ENCODE measurements around the gene CDCP2. TPM values are rescaled to one million over a fixed set of nuclear protein-coding genes. Genes with fewer than 3 reads are reported as not detected.

The CDCP2 gene
- total and polyA plus RNA-seq, 2 donors (not counting 1 experiment from before 2014, with no cell fraction given): 0.25 TPM; not detected in 1

GRCh38 chr1:54110996-54111395 is 41.8 kb downstream of the CDCP2 start:
- Mint-ChIP-seq H3K27ac (no peak overlapping the region), H3K9me3 (ENCODE audit: insufficient read depth) (no peaks in the 10 kb centered on the region), H3K4me3 (no peak overlapping the region), H3K4me1 (no peaks in the 10 kb centered on the region), H3K27me3 (no peaks in the 10 kb centered on the region)
- Histone ChIP-seq H3K4me2 (replicated peaks; ENCODE audit: low read depth, low read length, poor library complexity, severe bottlenecking) (no peak overlapping the region), H3K79me2 (ENCODE audit: control insufficient read depth, insufficient read depth, low read length) (no peaks in the 10 kb centered on the region), H3K27me3 (replicated peaks in 1 of 4; ENCODE audit: control extremely low read depth in 1 of 4, control insufficient read depth in 3 of 4, insufficient read depth in 4 of 4, low read length in 3 of 4) (no peaks in the 10 kb centered on the region), H3K27ac (ENCODE audit: low read length in 2 of 2) (no peak overlapping the region), H3K4me3 (ENCODE audit: control extremely low read depth in 1 of 5, extremely low read depth in 1 of 5, insufficient read depth in 1 of 5, low read depth in 2 of 5, low read length in 4 of 5) (no peak overlapping the region), H3K4me1 (ENCODE audit: control insufficient read depth in 2 of 2, insufficient read depth in 2 of 2, low read length in 2 of 2) (no peaks in the 10 kb centered on the region), H3K9me3 (ENCODE audit: control extremely low read depth in 1 of 3, control insufficient read depth in 2 of 3, insufficient read depth in 1 of 3, low read length in 2 of 3) (no peaks in the 10 kb centered on the region), H3K36me3 (replicated peaks in 1 of 2; ENCODE audit: control extremely low read depth in 1 of 2, control insufficient read depth in 1 of 2, extremely low read depth in 1 of 2, insufficient read depth in 2 of 2, low read length in 1 of 2) (no peaks in the 10 kb centered on the region), H3K9ac (ENCODE audit: low read length) (no peak overlapping the region), H4K20me1 (ENCODE audit: control insufficient read depth, insufficient read depth, low read length, poor library complexity, severe bottlenecking) (no peaks in the 10 kb centered on the region), H2AFZ (ENCODE audit: insufficient read depth, low read depth, low read length, poor library complexity, severe bottlenecking) (no peak overlapping the region)
- DNase-seq (no peak), ATAC-seq (ENCODE audit: low read depth) (no peak)
- WGBS (ENCODE audit: insufficient coverage): 96% methylated on average over 10 of the region's 10 CpGs
- ChIA-PET CTCF (no interaction called here), POLR2A (no interaction called here)
- no peak for TF ChIP-seq EZH2 (IDR thresholded peaks at IDR 0.05; ENCODE audit: borderline replicate concordance, insufficient read depth, low read depth, low read length, poor library complexity, severe bottlenecking)
- TF ChIP-seq, protein P1, sequence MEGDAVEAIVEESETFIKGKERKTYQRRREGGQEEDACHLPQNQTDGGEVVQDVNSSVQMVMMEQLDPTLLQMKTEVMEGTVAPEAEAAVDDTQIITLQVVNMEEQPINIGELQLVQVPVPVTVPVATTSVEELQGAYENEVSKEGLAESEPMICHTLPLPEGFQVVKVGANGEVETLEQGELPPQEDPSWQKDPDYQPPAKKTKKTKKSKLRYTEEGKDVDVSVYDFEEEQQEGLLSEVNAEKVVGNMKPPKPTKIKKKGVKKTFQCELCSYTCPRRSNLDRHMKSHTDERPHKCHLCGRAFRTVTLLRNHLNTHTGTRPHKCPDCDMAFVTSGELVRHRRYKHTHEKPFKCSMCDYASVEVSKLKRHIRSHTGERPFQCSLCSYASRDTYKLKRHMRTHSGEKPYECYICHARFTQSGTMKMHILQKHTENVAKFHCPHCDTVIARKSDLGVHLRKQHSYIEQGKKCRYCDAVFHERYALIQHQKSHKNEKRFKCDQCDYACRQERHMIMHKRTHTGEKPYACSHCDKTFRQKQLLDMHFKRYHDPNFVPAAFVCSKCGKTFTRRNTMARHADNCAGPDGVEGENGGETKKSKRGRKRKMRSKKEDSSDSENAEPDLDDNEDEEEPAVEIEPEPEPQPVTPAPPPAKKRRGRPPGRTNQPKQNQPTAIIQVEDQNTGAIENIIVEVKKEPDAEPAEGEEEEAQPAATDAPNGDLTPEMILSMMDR (IDR thresholded peaks at IDR 0.05): no peak
- intact Hi-C loops (cut with micrococcal nuclease): no loop called here

- H3K9ac ChIP-seq (ENCODE audit: low read length): no peak overlapping the region
- H3K27me3 ChIP-seq (replicated peaks in 1 of 4; ENCODE audit: control extremely low read depth in 1 of 4, control insufficient read depth in 3 of 4, insufficient read depth in 4 of 4, low read length in 3 of 4): no peaks in the 10 kb centered on the region
- Mint-ChIP-seq H3K9me3 (ENCODE audit: insufficient read depth) (no peaks in the 10 kb centered on the region), H3K4me1 (no peaks in the 10 kb centered on the region), H3K27me3 (no peaks in the 10 kb centered on the region), H3K27ac (no peak overlapping the region), H3K4me3 (no peak overlapping the region)
- no peak overlapping the region for H3K4me2 ChIP-seq (replicated peaks; ENCODE audit: low read depth, low read length, poor library complexity, severe bottlenecking)
- no peaks in the 10 kb centered on the region for H3K4me1 ChIP-seq (ENCODE audit: control insufficient read depth in 2 of 2, insufficient read depth in 2 of 2, low read length in 2 of 2)
- TF ChIP-seq, protein P1 (IDR thresholded peaks at IDR 0.05): no peak
- no peak for TF ChIP-seq EZH2 (IDR thresholded peaks at IDR 0.05; ENCODE audit: borderline replicate concordance, insufficient read depth, low read depth, low read length, poor library complexity, severe bottlenecking)
- H2AFZ ChIP-seq (ENCODE audit: insufficient read depth, low read depth, low read length, poor library complexity, severe bottlenecking): no peak overlapping the region
- POLR2A ChIA-PET: no interaction called here
- H4K20me1 ChIP-seq (ENCODE audit: control insufficient read depth, insufficient read depth, low read length, poor library complexity, severe bottlenecking): no peaks in the 10 kb centered on the region
- H3K9me3 ChIP-seq (ENCODE audit: control extremely low read depth in 1 of 3, control insufficient read depth in 2 of 3, insufficient read depth in 1 of 3, low read length in 2 of 3): no peaks in the 10 kb centered on the region
- H3K27ac ChIP-seq (ENCODE audit: low read length in 2 of 2): no peak overlapping the region
- ATAC-seq (ENCODE audit: low read depth) (no peak), DNase-seq (no peak)
- H3K36me3 ChIP-seq (replicated peaks in 1 of 2; ENCODE audit: control extremely low read depth in 1 of 2, control insufficient read depth in 1 of 2, extremely low read depth in 1 of 2, insufficient read depth in 2 of 2, low read length in 1 of 2): no peaks in the 10 kb centered on the region
- 92% methylated on average over 6 of the region's 6 CpGs for WGBS (ENCODE audit: insufficient coverage)
- CTCF ChIA-PET: interaction anchor here (1.2 kb wide), 1 partner anchor 15 kb away, joined by 3 read pairs; no protein-coding TSS in a partner anchor
- intact Hi-C loops (cut with micrococcal nuclease): no loop called here
- H3K79me2 ChIP-seq (ENCODE audit: control insufficient read depth, insufficient read depth, low read length): no peaks in the 10 kb centered on the region
- no peak overlapping the region for H3K4me3 ChIP-seq (ENCODE audit: control extremely low read depth in 1 of 5, extremely low read depth in 1 of 5, insufficient read depth in 1 of 5, low read depth in 2 of 5, low read length in 4 of 5)
Observed at GRCh38 chr1:54109129-54110090, 43.4 kb downstream of the CDCP2 start.
